GM10847 (cell line): ENCODE measurements around the gene NUP210.

Experiments
- POLR2A ChIP-seq: IDR thresholded peaks from 2 replicates; pipeline ENCODE4 v1.6.1; 2011; ENCODE audit not compliant: insufficient read length; ENCODE audit errors: extremely low read depth

The NUP210 gene

GRCh38 chr3:13333236-13333897 is 86.8 kb downstream of the NUP210 start:
- no peak for TF ChIP-seq POLR2A

GRCh38 chr3:13332740-13333139 is 87.4 kb downstream of the NUP210 start:
- no peak for TF ChIP-seq POLR2A

- TF ChIP-seq POLR2A: no peak
These were observed 88.0 kb downstream of the NUP210 start for GRCh38 chr3:13332158-13332557.

GRCh38 chr3:13329746-13330145 is 90.4 kb downstream of the NUP210 start:
- TF ChIP-seq POLR2A: no peak

GRCh38 chr3:13325892-13326443 is 94.2 kb downstream of the NUP210 start:
- no peak for TF ChIP-seq POLR2A

DNA sequence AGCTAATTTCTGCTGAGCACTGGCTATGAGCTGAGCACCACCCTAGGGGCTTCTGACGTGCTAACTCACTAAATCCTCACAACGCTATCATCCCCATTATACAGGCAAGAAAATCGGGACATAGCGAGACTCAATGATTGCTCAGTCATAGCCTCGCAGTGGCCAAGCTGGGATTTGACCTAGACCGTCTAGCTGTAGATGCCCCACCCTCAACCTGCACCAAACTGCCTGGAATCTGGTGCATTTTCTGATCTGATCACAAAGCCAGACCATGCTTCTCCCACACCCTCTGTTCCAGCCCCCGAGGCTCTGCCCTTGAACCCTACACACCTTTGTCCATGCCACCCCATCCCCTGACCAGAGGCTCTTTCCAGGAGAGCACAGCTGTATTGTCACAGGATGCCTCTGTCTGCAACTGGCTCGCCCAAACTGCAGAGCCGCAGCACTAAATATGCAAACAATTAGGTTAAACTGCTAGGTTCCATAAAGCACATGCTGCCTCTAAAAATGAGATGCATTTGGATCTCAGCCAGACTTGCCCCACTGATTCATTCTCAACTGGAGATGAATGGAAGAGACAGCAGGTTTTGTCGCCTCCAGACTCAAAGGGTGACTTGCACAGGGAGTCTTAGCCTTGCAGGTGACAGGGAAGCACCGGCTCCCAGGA is 95.2 kb downstream of the NUP210 start:
- no peak for TF ChIP-seq POLR2A

DNA sequence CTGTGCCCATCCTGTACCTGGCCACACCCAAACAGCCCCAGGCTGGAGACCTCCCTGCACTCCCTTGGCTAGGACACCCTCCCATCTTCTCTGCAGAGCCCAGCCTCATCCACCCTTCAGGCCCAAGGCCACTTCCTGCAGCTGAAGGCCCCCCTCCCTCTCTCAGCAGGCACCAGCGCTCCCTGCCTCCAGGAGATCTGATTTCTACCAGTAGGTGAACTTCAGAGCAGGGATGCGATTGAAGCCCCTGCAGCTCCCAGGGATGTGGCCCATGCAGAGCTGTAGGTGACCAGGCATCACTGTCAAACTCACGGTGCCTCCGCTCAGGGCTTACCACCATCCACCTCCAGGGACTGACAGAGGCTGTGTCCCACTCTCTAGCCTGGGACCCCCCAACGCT is 96.3 kb downstream of the NUP210 start:
- no peak for TF ChIP-seq POLR2A

- no peak for TF ChIP-seq POLR2A
These were observed 97.8 kb downstream of the NUP210 start for GRCh38 chr3:13322324-13322723.

DNA sequence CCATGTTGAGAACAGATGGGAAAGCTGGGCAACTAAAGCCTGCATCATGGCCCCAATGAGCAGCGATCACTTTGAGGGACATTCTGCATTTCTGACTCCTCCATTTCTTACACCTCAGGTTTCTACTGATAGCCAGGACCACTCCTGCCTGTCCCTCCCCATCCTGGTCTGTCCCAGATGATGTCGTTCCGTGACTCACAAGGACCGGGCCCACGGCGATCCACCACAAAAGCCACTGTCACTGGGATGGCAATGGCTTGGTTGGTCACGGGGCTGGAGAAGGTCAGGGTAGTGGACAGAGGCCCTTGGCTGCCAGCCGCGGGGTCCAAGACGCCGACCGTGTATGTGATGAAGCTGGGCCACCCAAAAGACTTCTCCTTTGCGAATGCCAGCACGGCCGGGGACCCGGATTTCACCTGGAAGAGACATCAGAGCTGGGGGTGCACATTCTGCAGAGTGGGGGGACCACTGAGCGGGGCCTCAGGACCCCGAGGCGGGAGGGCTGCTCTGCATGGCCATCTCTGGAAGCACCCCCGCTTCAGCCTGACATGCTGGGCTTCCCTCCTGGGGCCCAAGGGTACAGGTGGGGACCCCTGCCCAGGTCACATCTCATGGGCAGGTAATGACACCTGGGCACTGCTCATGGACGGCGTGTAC is 100.4 kb downstream of the NUP210 start:
- TF ChIP-seq POLR2A: no peak

GRCh38 chr3:13318626-13319470 is 101.3 kb downstream of the NUP210 start:
- no peak for TF ChIP-seq POLR2A

GRCh38 chr3:13317596-13318320 is 102.4 kb downstream of the NUP210 start:
- no peak for TF ChIP-seq POLR2A

- no peak for TF ChIP-seq POLR2A
These were observed 103.5 kb downstream of the NUP210 start for GRCh38 chr3:13316603-13317002.

DNA sequence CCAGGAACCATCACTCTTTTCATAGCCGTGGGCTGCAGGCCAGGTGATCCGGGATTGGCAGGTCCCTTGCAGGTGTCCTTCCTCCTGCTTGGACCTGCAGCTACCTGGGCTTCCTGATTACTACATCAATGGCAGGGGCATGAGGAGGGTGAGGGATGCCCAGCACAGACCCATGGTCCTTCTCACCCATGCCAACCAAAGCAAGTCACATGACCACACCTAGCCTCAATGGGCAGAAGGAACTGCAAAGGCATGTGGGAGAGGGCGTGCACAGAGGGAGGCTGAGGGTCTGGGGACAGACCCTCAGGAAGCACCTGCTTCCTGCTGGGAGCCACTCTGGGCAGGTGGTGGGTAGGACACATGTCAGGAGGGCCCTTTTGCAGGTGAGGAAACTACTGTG is 105.2 kb downstream of the NUP210 start:
- no peak for TF ChIP-seq POLR2A

GRCh38 chr3:13313813-13314212 is 106.3 kb downstream of the NUP210 start:
- no peak for TF ChIP-seq POLR2A

GRCh38 chr3:13309004-13309403 is 111.1 kb downstream of the NUP210 start:
- no peak for TF ChIP-seq POLR2A
